Upper lobe of left lung (tissue), 6 donors: ENCODE data around the gene ARL6IP6. TPM values are rescaled to one million over a fixed set of nuclear protein-coding genes. Genes with fewer than 3 reads are reported as not detected.
A peak's percentile ranks its signal among the peaks of the same experiment; 100 is the strongest.

Experiments
- ATAC-seq, 2 donors: fragments of 200-7000 bp; cut with Tn5 transposase; one replicate each; pipeline ENCODE4 v1.9.1; 2022; ENCODE audit warnings: mild to moderate bottlenecking in 2 of 2, moderate library complexity in 2 of 2; ENCODE audit not compliant: low FRiP score in 2 of 2
- DNase-seq, 2 donors: peaks; one replicate each; pipeline ENCODE4 v3.0.0-alpha.2; 2019 to 2020
- H3K27ac ChIP-seq, 4 donors: fragments of 200-600 bp; sonication (generic); one replicate each; pipeline ENCODE4 v1.5.1; 2016 to 2019
- H3K27me3 ChIP-seq, 4 donors: fragments of 200-600 bp; sonication (generic); one replicate each; pipeline ENCODE4 v1.5.1; 2017 to 2019
- H3K36me3 ChIP-seq, 4 donors: fragments of 200-600 bp; sonication (generic); one replicate each; pipeline ENCODE4 v1.5.1; 2016 to 2019
- H3K4me1 ChIP-seq, 4 donors: fragments of 200-600 bp; sonication (generic); one replicate each; pipeline ENCODE4 v1.5.1; 2018 to 2019
- H3K4me3 ChIP-seq, 4 donors: fragments of 200-600 bp; sonication (generic); one replicate each; pipeline ENCODE4 v1.5.1; 2017 to 2019; ENCODE audit warnings: mild to moderate bottlenecking in 2 of 4, moderate library complexity in 1 of 4
- H3K9me3 ChIP-seq, 4 donors: fragments of 200-600 bp; sonication (generic); one replicate each; pipeline ENCODE4 v1.5.1; 2018 to 2019
- EP300 ChIP-seq, 4 donors: sonication (generic); formaldehyde crosslinking; IDR thresholded peaks; one replicate each; pipeline ENCODE4 v1.5.1; 2017; ENCODE audit warnings: antibody characterized with exemption in 4 of 4, control low read depth in 2 of 4
- POLR2A ChIP-seq, 4 donors: fragments of 450-650 bp; IDR thresholded peaks; one replicate each; pipeline ENCODE4 v1.5.1; 2016 to 2017; ENCODE audit warnings: antibody characterized with exemption in 4 of 4, mild to moderate bottlenecking in 2 of 4
- POLR2AphosphoS5 ChIP-seq, 2 donors: sonication (generic); formaldehyde crosslinking; IDR thresholded peaks; one replicate each; pipeline ENCODE4 v1.5.1; 2017; ENCODE audit warnings: antibody characterized with exemption in 2 of 2
- WGBS, 2 donors: methylation state at CpG; one replicate each; pipeline ENCODE4 v1.1.5; 2017 to 2018; 5-methylcytosine and 5-hydroxymethylcytosine counted together
- total RNA-seq, 6 donors: library from RNA; depleted of rRNA in 4 of 6; stranded (reverse); fragments of >200 nt in 4 of 6; gene quantifications; one replicate each; pipeline versions ENCODE4 v1.1.0 to v1.2.1, GENCODE V29; 2016 to 2021
- TF ChIP-seq, protein P1 (sequence below), 6 experiments: fragments of 450-650 bp in 4 of 6; fragments of 200-600 bp in 2 of 6; sonication (generic) in 2 of 6; IDR thresholded peaks; one replicate each; pipeline ENCODE4 v1.5.1; 2016 to 2019; ENCODE audit warnings: antibody characterized with exemption in 6 of 6
- donor health status: DM: no; HTN: no; CAD: no; lungs with moderate emphysema.
- donor health status: DM: no; HTN: yes; CAD: no; lungs with severe emphysema.

Gene ARL6IP6
- total RNA-seq, 6 donors from 2014 or later = 7.5 to 27.4 (median 20.0) TPM

DNA sequence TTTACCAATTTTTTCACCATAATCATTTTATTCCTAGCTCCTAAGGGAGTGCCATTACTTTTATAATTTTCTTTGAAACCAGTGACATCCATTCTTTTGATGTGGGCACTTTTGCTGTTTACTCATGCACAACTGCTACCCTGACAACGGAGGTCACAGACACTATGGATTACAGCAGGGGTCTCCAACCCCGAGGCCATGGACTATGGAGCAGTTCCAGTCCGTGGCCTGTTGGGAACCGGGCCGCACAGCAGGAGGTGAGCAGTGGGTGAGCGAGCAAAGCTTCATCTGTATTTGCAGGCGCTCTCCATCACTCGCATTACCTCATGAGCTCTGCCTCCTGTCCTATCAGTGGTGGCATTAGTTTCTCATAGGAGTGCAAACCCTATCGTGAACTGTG lies 35.8 kb upstream of the ARL6IP6 start:
- no peak for TF ChIP-seq POLR2A (IDR thresholded peaks at IDR 0.05)
- no peak for TF ChIP-seq EP300 (IDR thresholded peaks at IDR 0.05)
- TF ChIP-seq POLR2AphosphoS5 (IDR thresholded peaks at IDR 0.05) = no peak
- TF ChIP-seq, protein P1, sequence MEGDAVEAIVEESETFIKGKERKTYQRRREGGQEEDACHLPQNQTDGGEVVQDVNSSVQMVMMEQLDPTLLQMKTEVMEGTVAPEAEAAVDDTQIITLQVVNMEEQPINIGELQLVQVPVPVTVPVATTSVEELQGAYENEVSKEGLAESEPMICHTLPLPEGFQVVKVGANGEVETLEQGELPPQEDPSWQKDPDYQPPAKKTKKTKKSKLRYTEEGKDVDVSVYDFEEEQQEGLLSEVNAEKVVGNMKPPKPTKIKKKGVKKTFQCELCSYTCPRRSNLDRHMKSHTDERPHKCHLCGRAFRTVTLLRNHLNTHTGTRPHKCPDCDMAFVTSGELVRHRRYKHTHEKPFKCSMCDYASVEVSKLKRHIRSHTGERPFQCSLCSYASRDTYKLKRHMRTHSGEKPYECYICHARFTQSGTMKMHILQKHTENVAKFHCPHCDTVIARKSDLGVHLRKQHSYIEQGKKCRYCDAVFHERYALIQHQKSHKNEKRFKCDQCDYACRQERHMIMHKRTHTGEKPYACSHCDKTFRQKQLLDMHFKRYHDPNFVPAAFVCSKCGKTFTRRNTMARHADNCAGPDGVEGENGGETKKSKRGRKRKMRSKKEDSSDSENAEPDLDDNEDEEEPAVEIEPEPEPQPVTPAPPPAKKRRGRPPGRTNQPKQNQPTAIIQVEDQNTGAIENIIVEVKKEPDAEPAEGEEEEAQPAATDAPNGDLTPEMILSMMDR (IDR thresholded peaks at IDR 0.05) = no peak
- Histone ChIP-seq H3K9me3 (no peaks in the 10 kb centered on the region), H3K27me3 (no peaks in the 10 kb centered on the region), H3K4me1 (no peaks in the 10 kb centered on the region), H3K27ac (no peak overlapping the region), H3K36me3 (peaks cover 13 to 36% (median 14%) of the 10 kb centered on the region in 4 donors), H3K4me3 (no peak overlapping the region)
- 97 to 98% methylated on average over 9 of the region's 9 CpGs for WGBS, 2 donors
- ATAC-seq (no peak), DNase-seq (peak in 1 of 2 donors; percentile 33)

DNA sequence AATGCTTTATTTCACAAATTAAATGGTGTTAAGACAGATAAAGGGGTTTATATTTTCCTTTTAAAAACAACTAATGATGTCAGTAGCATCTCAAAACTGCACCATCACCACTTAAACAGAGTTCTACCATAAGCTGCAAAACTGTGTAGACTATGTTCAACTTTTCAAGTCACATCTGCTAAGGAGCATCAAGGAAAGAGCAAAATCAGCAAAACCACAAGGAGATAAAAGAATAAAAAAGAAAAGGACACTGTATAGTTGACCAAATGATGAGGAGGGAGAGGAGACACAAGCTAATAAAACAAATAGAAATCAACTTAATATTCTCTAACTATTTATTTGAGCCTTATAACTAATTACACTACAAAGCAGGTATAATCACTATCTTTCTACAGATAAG lies 35.0 kb upstream of the ARL6IP6 start:
- ATAC-seq (no peak), DNase-seq (no peak)
- H3K9me3 ChIP-seq = no peaks in the 10 kb centered on the region
- H3K4me1 ChIP-seq = no peaks in the 10 kb centered on the region
- H3K36me3 ChIP-seq = peaks cover 13 to 38% (median 14%) of the 10 kb centered on the region in 4 donors
- H3K27ac ChIP-seq = no peak overlapping the region
- no peak overlapping the region for H3K4me3 ChIP-seq
- no peaks in the 10 kb centered on the region for H3K27me3 ChIP-seq
- no peak for TF ChIP-seq POLR2AphosphoS5 (IDR thresholded peaks at IDR 0.05)
- TF ChIP-seq EP300 (IDR thresholded peaks at IDR 0.05) = no peak
- TF ChIP-seq, protein P1 (IDR thresholded peaks at IDR 0.05) = no peak
- no peak for TF ChIP-seq POLR2A (IDR thresholded peaks at IDR 0.05)

DNA sequence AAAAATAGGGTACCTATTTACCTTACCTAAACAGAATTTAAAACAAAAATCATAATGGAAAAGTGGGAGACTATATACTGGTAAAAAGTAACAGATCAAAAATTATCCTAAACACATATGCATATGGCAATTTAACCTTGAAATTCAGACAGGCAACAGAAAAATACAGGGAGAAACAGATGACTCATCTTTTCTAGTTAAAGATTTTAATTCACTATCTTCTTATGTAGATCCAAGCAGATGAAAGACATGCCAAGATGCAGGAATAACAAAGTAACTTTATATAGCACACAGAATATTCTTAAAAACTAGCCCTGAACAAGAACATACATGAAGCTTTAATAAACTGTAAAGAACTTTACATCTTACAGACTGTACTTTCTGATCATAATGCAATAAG lies 32.1 kb upstream of the ARL6IP6 start:
- ATAC-seq (no peak), DNase-seq (no peak)
- Histone ChIP-seq H3K36me3 (peaks cover 0 to 9% (median under 1%) of the 10 kb centered on the region in 4 donors), H3K9me3 (no peaks in the 10 kb centered on the region), H3K4me1 (peaks cover 0 to 4% (median 0%) of the 10 kb centered on the region in 4 donors), H3K27me3 (no peaks in the 10 kb centered on the region), H3K4me3 (no peak overlapping the region), H3K27ac (no peak overlapping the region)
- TF ChIP-seq POLR2AphosphoS5 (IDR thresholded peaks at IDR 0.05) (no peak), EP300 (IDR thresholded peaks at IDR 0.05) (no peak)
- TF ChIP-seq, protein P1 (IDR thresholded peaks at IDR 0.05) = no peak

DNA sequence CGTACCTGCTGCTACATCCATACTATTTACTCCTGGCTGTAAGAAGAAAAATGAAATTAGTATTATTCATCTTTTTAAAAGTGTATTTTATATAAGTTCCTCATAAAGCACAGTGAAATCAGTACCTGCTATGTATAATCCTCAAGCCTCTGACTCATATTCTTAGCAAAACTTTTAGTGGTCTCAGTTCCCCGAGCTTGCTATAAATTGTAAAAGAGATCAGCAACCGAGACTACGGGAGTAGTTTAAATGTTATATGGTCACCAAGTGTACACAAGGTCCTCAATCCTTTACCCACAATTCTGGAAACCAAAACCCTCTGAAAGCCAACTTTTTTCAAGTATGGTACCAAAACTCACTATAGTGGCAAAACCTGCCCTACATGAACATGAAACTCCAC lies 25.4 kb upstream of the ARL6IP6 start:
- H3K9me3 ChIP-seq = no peaks in the 10 kb centered on the region
- ATAC-seq (no peak), DNase-seq (no peak)
- H3K27ac ChIP-seq = no peak overlapping the region
- no peaks in the 10 kb centered on the region for H3K27me3 ChIP-seq
- peaks cover 0 to 18% (median 4%) of the 10 kb centered on the region in 4 donors for H3K4me1 ChIP-seq
- TF ChIP-seq EP300 (IDR thresholded peaks at IDR 0.05) (no peak), POLR2AphosphoS5 (IDR thresholded peaks at IDR 0.05) (no peak), POLR2A (IDR thresholded peaks at IDR 0.05) (no peak)
- TF ChIP-seq, protein P1 (IDR thresholded peaks at IDR 0.05) = no peak
- 87 to 92% methylated on average over 4 of the region's 4 CpGs for WGBS, 2 donors
- H3K4me3 ChIP-seq = no peak overlapping the region
- H3K36me3 ChIP-seq = peaks cover 0 to 20% (median 5%) of the 10 kb centered on the region in 4 donors

DNA sequence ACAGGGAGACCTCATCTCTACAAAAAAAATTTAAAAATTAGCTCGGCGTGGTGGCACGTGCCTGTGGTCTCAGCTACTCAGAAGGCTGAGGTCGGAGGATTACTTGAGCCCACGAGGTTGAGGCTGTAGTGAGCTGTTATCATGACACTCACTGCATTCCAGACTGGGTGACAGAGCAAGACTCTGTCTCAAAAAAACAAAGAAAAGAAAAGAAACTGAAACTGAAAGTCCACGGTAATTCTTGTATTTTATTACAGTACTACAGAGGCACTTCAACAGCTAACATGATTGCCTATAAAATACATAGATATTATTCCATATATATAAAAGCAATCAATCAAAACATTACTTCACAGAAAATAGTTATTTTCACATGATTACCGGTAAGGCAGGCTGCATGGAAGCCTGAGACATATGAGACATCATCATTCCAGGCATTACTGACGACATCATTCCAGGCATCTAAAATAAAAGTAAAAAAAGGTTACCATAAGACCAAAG lies 24.2 kb upstream of the ARL6IP6 start:
- Histone ChIP-seq H3K4me3 (peak overlapping the region in 3 of 4 donors; percentile 10 to 39 (median 35)), H3K27ac (peak overlapping the region; percentile 10 to 79 (median 46)), H3K27me3 (no peaks in the 10 kb centered on the region), H3K4me1 (peaks cover 0 to 18% (median 7%) of the 10 kb centered on the region in 4 donors), H3K9me3 (no peaks in the 10 kb centered on the region), H3K36me3 (peaks cover 0 to 18% (median 5%) of the 10 kb centered on the region in 4 donors)
- 40 to 43% methylated on average over 8 of the region's 8 CpGs for WGBS, 2 donors
- no peak for DNase-seq
- TF ChIP-seq EP300 (IDR thresholded peaks at IDR 0.05) = no peak
- TF ChIP-seq, protein P1 (IDR thresholded peaks at IDR 0.05) = no peak
- no peak for TF ChIP-seq POLR2AphosphoS5 (IDR thresholded peaks at IDR 0.05)
- no peak for TF ChIP-seq POLR2A (IDR thresholded peaks at IDR 0.05)
- peak in 1 of 2 donors; percentile 87 for ATAC-seq
